ENCODE results near the gene CPAMD8.

DNA sequence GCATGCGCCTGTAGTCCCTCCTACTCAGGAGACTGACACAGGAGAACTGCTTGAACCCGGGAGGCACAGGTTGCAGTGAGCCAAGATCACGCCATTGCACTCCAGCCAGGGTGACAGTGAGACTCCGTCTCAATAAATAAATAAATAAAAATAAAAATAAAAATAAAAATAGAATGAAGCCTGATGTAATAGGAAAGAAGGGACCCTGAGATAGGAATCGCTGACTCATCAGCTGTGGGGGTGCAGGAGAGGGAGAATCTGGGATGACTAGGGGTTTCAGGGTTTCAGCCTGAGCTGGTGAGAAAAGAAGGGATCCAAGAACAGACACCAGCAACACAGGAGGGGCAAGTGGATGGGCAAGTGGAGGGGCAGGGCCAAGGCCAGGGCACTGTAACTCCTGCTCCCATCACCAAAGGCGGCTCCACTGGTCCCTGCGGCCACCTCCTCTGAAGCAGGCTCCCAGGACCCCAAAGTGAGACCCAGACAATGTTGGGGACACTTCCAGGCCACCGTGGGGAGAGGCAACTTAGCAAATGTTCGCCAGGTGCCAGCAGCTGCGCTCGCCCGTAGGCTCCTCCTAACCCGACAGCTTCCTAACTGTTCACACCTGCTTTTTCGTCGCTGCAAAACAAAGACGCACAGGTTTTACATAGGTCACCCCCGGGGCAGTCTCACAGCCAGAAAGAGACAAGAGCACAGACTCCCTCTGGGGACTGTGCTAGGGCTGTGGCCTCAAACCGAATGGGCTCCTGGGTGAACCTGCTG, 47.4 kb upstream of the CPAMD8 start:
- TF ChIP-seq, protein P1, sequence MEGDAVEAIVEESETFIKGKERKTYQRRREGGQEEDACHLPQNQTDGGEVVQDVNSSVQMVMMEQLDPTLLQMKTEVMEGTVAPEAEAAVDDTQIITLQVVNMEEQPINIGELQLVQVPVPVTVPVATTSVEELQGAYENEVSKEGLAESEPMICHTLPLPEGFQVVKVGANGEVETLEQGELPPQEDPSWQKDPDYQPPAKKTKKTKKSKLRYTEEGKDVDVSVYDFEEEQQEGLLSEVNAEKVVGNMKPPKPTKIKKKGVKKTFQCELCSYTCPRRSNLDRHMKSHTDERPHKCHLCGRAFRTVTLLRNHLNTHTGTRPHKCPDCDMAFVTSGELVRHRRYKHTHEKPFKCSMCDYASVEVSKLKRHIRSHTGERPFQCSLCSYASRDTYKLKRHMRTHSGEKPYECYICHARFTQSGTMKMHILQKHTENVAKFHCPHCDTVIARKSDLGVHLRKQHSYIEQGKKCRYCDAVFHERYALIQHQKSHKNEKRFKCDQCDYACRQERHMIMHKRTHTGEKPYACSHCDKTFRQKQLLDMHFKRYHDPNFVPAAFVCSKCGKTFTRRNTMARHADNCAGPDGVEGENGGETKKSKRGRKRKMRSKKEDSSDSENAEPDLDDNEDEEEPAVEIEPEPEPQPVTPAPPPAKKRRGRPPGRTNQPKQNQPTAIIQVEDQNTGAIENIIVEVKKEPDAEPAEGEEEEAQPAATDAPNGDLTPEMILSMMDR (IDR thresholded peaks at IDR 0.05) = no peak
- no peak for TF ChIP-seq POLR2A (IDR thresholded peaks at IDR 0.05)
